ENCODE data around the gene ACAD8.
A peak's percentile ranks its signal among the peaks of the same experiment; 100 is the strongest.

The ACAD8 gene

DNA sequence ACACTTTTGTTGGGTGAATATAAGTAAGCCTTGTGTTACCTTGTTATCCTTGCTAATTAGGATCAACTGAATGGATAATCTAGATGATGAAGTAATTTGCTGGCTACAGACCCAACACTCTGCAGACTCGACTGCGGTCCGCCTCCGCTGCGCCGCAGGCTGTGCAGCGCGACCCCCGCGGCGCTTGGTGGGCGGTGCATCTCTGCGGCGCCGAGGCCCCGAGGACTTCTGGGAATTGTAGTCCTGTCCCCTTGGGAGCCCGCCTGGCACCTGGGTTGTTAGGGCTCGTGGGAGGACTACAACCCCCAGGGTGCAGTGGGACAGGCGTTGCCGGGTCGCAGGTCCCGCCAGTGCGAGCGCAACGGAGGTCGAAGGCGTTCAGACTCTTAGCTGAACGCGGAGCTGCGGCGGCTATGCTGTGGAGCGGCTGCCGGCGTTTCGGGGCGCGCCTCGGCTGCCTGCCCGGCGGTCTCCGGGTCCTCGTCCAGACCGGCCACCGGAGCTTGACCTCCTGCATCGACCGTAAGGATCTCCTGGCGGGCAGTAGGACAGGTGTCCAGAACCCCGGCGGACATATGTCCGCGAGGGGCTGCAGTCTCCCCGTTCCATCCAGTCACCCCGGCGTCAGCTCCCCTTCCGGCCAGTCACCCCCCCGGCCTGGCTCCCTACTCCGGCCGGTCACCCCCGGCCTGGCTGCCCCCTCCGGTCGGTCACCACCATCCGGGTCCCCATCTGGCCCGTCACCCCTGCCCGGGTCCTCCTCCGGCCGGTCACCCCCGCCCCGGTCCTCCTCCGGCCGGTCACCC is at the start of gene ACAD8, which contains the start of gene THYN1:
Gene ACAD8, plus strand, starts transcription at position 381 of the 806 bp plus-strand sequence. Its CDS starts 33 bp downstream, at position 414.
Gene THYN1, minus strand, starts transcription at position 165 of the 806 bp plus-strand sequence. CDS start 470 bp downstream, outside the sequence.
- DNase-seq, result peak; percentile 92 to 97

DNA sequence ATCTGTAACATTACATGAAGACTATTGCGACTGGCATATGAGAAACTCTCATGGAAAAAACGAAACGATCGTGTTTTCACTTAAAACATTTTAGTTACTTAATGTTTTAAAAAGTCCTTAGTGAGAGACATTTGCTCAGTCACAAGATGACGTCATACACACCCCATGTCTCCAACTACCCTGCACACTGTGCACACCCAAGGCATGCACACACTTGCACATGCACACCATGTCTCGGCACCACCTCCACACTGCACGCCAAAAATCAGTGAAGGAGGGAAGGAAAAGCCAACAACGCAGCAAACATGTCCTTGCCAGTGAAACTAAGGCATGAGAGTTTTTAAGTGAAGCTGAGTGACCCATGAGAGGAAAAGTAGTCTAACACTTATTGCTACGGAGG is 47.6 kb upstream of the ACAD8 start:
- DNase-seq, result no peak

DNA sequence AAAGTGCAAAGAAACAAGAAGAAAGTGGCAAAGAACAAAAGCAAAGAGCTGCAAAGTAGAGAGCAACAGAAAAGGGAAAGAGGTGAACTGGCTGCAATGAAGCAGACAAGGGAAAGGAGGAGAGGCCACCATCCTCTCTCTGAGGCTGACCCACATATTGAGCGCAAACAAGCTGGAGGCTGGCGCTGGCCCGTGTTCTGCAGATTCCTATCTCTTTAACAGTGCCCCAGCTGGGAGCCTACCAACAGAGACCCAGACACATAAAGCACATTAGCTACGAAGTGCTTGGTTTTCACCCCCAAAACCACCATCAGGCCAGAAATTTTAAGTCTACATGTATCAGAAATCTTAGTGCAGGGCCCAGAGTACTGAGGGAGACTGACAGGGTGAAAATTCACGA is 47.2 kb upstream of the ACAD8 start:
- no peak for DNase-seq

DNA sequence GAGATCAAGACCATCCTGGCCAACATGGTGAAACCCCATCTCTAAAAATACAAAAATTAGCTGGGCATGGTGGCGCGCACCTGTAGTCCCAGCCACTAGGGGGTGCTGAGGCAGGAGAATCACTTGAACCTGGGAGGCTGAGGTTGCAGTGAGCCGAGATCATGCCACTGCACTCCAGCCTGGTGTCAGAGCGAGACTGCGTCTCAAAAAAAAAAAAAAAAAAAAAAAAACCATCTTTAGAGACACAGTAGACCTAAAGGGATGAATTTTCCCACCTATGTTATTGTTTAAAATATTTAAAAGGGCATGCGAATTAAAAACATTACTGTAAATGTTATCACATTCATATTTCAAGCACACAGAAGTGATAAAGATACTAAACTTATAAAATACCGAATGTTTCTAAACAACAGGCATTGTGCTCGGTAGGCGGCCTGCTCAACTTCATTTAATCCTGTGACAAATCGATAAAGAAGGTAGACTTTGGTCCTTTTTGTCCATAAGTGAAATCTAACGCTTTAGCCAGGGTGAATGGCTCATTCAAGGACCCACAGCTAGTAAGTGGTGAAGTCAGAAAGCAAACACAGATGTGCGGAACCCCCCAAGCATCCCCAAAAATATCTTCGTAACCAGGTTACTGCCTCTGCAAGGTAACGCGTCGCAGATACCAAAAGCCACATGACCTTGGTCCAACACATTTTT is 45.7 kb upstream of the ACAD8 start:
- peak in 1 of 2 experiments; percentile 9 for DNase-seq

DNA sequence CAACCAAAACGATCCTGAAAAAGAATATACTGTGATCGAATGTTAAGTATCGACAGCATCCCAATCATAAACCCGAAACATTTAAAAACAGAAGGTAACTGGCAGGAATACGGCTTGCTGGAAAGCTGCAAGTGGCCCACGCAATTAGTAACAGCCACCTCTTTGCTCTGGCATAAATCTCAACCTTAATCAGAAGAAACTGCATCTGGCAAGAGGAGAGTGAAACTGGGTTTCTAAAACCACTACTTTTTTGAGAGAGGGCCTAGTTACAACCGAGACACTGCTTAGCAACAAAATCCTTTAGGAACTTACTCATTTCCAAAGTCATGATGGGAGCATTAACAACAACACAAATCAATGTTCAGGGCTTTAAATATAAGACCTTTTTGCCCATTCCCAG is 37.5 kb upstream of the ACAD8 start:
- DNase-seq, result no peak

- DNase-seq, result no peak
These were observed 36.6 kb upstream of the ACAD8 start for GRCh38 chr11:134216816-134217215.

GRCh38 chr11:134223121-134223520 is 30.2 kb upstream of the ACAD8 start:
- DNase-seq, result no peak

- DNase-seq, result peak; percentile 93 to 95
These were observed 29.3 kb upstream of the ACAD8 start, which contains the start of the genes NCAPD3 and VPS26B for GRCh38 chr11:134223836-134224709. TSS of gene NCAPD3 (minus strand) at chr11:134223967. CDS start at chr11:134223926, 41 bp downstream. TSS of gene VPS26B (plus strand) at chr11:134224671. CDS start at chr11:134225123, 452 bp downstream.

DNA sequence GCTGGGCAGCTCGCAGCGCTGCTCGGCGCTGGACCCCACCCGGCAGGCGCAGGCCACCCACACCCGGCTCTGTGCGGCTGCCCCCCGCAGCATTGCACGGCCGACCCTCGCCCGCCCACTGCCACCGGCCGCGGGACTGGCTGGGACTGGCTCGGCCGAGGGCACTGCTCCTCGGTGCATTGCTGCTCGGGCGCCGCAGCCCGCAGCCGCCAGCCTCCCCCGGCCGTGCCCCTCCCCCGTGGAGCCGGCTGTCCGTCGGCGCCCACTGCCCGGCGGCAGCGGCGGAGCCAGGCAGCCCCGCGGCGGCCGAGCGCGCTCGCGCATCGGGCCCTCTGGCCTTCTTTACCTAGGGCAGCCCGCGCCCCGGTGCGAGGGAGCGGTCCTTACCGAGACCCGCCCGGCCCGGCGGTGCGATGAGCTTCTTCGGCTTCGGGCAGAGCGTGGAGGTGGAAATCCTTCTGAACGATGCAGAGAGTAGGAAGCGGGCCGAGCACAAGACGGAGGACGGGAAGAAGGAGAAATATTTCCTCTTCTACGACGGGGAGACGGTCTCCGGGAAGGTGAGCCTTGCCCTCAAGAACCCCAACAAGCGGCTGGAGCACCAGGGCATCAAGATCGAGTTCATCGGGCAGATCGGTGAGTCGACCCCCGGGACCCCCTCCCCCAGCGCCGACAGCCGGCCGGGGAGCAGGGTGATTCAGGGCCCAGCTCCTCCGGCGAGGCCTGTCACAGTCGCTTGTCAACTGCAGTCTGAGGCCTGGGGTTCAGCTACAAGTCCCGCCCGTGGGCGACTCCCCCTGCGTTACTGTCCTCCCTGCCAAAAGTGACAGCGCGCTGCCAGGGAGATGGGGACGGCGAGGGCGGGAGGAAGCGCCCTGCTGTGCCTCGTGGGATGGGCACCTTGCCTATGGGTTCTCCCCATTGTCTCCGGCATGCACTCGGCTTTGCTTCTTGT is 28.4 kb upstream of the ACAD8 start:
- DNase-seq, result peak; percentile 16 to 51

- no peak for DNase-seq
These were observed 26.5 kb upstream of the ACAD8 start for GRCh38 chr11:134226806-134227325.

DNA sequence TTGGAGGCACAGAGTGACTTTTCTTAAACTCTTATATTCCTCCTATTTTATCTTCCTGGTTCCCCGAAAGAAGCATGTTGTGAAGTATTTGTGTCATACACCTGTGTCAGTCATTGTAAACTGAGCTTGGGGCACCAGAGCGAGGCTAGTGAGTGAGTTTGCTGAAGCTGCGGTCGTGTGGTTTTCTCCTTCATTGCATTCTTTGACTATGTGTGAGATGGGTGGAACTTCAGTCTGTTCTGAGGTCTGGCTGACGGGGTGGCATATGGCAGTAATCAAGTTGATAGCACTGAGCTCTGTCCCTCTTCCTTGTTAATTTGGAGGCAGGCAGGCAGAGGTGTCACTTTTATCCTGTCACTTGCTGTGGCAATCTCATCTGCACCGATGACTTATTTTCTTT is 24.7 kb upstream of the ACAD8 start:
- DNase-seq, result peak in 1 of 2 experiments; percentile 41

DNA sequence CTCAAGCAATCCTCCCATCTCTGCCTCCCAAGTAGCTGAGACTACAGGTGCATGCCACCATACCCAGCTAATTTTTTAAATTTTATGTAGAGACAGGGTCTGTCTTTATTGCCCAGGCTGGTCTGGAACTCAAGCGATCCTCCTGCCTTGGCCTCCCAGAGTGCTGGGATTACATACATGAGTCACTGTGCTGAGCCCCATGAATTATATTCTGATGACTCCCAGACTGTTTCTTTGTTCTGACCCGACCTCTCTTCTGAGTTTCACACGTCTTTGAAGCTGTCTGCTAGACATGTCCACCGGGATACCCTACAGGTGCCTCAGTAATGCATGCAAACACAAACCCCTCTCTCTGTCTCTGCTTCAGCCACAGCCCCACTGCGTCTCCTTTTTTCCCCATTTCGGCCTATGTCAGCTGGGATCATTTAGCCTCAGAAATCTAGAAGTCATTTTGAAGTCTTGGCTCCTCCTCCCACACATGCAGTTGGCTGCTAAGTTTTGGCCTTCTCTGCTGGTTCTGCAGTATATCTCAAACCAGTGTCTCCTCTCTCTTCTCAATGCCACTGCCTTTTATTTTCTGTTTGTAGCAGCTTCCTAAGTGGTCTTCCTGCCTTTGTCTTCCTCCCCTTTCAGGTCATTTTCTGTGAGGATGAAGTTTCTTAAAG is 24.1 kb upstream of the ACAD8 start:
- DNase-seq, result no peak

DNA sequence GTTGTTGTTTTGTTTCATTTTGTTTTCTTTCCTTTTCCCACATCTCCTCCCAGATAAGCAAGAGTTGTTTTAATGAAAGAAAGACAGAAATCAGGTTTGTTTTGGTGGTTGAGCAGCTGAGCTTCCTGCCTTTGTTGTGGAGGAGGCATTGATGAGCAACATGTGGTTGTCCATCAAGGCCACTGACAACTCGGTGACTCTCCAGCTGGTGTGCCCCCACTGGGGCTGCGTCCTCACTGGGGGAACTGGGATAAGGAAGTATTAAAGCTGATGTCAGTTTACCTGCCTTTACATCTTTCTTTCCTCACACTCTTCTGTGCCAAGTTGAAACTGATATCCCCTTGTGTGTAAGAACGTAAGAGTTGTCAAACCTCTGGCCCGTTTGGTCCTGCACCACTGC is 23.0 kb upstream of the ACAD8 start:
- DNase-seq, result no peak

DNA sequence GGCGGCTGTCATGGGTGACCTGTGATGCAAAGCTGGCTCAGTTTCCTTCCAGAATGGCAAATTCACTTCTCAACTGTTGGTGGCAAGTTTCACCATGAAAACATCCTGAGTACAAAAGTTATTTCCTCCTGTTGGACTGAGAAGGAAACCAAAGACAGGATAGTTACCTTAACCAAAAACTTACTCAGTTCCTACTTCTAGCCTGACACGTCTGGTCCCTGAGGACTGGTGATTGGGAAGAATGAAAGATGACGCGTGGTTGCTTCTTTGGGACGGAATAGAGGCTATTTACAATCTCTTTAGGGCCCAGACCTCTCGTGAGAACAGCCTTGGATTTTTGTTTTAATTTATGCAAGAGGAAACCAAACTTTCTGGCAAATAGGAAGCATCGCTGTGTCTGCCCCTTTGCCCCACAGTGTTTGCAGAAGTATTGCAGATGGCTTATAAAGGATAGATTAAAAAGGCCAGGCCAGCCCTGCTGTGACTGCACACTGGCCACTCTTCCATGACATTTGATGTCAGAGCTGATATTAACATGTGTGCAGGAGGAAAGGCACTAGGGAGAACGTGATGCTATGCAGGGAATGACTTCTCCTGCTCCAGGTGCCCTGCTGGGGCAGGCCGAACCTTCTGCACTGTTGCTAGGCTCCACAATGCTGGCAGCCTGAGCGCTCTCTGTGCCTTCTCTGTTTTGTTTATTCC is 21.3 kb upstream of the ACAD8 start:
- DNase-seq, result no peak

DNA sequence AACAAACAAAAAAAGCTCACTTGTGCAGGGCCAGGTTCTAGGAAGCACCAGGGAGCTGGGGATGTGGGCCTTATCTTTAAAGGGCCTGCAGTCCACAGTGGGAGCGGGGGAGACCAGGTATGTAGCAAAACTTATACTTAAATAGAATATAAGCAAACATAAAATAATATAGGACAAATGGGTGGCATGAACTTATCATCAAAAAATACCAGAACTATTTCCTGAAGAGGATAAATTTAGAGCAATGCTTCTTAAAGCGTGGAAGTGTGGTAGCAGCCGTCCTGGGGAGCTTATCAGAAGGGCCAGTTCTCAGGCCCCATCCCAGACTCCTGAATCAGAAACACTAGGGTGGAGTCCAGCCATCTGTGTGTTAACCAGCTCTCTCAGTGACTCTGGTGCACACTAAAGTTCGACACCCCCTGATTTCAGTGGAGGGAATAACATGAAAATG is 19.6 kb upstream of the ACAD8 start:
- no peak for DNase-seq

DNA sequence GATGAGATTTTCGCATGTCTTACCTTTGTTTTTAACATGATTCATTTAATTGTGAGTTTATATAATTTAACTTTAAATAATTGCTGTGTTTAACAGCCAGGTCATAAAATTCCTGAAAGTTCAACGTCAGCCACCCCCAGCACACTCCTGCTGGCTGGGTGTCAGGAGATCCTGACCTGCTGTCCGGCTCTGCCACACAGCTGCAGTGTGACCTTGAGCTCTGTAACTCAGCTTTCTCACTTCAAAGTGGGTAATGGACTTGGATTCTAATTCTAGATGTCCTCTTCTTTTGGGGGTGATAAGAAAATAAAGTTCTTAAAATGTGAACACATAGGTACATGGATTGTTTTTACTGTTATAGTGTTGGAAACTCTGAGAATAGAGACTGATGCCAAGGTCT is 18.0 kb upstream of the ACAD8 start:
- no peak for DNase-seq

DNA sequence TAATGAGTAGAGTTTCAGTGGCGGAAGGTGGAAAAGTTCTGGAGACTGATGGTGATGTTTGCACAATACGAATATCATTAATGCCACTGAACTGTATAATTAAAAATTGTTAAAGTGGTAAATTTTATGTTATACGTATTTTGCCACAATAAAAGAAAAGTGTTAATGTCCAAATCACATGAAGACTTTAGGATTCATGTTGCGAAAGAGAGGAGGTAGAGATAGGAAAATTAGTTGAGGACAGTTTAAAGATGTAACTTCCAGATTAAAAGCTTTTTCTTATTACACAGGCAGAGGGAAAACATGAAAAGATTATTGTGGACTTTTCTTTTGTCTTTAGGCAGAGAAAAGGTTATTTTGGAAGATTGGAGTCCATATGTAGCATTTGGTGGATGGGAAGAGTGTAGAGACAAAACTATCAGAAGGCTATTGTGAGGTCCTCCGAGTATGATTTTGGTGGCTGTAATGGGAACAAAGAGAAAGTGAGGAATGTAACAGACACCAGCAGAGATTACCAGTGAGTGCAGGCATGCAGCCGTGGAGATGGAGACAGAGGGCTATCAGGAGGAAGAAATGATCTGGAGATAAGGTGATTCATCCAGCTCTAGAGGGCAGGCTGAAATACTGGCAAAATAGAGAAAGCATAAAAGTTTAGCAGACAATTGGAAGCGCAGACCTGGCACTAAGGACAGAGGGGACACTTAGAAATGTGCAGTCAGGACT is 16.4 kb upstream of the ACAD8 start:
- no peak for DNase-seq

- no peak for DNase-seq
These were observed 15.8 kb upstream of the ACAD8 start for GRCh38 chr11:134237557-134237922.

DNA sequence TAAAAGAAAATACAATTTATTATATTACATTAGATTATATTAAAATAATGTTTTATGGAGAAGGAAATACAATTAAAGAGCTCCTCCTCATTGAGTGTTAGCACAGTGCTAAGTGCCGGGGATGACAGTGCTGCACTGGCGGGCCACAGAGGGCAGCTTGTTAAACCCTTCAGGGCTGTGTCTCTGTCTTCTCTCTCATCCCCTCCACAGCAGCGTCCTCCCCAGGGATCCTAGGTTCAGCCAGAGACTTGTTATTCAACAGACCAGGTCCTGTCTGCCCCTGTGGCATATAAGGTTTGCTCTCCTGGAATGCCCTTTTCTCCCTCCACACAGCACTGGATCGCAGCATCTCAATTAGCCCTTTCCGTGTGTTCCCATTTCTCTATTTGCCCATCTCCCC is 14.4 kb upstream of the ACAD8 start:
- DNase-seq, result no peak

Measured in NCI-H524 (cell line).